Measurements from ENCODE around the gene GPR152.
A peak's percentile ranks its signal among the peaks of the same experiment; 100 is the strongest.

GPR152 gene

GRCh38 chr11:67440229-67441097, 12.1 kb downstream of the GPR152 start:
- no peak for TF ChIP-seq ZFX (IDR thresholded peaks at IDR 0.05; ENCODE audit: borderline replicate concordance)
- TF ChIP-seq CTCF (IDR thresholded peaks at IDR 0.05) = no peak
- H3K27ac ChIP-seq = peak overlapping the region; percentile 89

- peak overlapping the region; percentile 89 for H3K27ac ChIP-seq
- peak; percentile 39 for TF ChIP-seq CTCF (IDR thresholded peaks at IDR 0.05)
- TF ChIP-seq ZFX (IDR thresholded peaks at IDR 0.05; ENCODE audit: borderline replicate concordance) = no peak
Measured at GRCh38 chr11:67439321-67440228, 13.0 kb downstream of the GPR152 start.

- TF ChIP-seq ZFX (IDR thresholded peaks at IDR 0.05; ENCODE audit: borderline replicate concordance) (no peak), CTCF (IDR thresholded peaks at IDR 0.05) (no peak)
- H3K27ac ChIP-seq = peak overlapping the region; percentile 89
Measured at GRCh38 chr11:67438158-67438902, 14.2 kb downstream of the GPR152 start.

GRCh38 chr11:67437809-67438157, 14.7 kb downstream of the GPR152 start:
- no peak for TF ChIP-seq CTCF (IDR thresholded peaks at IDR 0.05)
- no peak for TF ChIP-seq ZFX (IDR thresholded peaks at IDR 0.05; ENCODE audit: borderline replicate concordance)
- peak overlapping the region; percentile 89 for H3K27ac ChIP-seq

- TF ChIP-seq CTCF (IDR thresholded peaks at IDR 0.05) (no peak), ZFX (IDR thresholded peaks at IDR 0.05; ENCODE audit: borderline replicate concordance) (no peak)
- H3K27ac ChIP-seq = peak within 1 kb of the TSS; percentile 89
Measured at GRCh38 chr11:67437082-67437808, 15.3 kb downstream of the GPR152 start, which contains the start of gene PTPRCAP. TSS of gene PTPRCAP (minus strand) at chr11:67437682. CDS start at chr11:67437619, 63 bp downstream.

GRCh38 chr11:67436459-67437081, 16.0 kb downstream of the GPR152 start:
- peak overlapping the region; percentile 89 for H3K27ac ChIP-seq
- TF ChIP-seq CTCF (IDR thresholded peaks at IDR 0.05) (no peak), ZFX (IDR thresholded peaks at IDR 0.05; ENCODE audit: borderline replicate concordance) (no peak)
